Suprapubic skin (tissue), 4 donors: ENCODE results near the gene MEIS1. TPM values are rescaled to one million over a fixed set of nuclear protein-coding genes. Genes with fewer than 3 reads are reported as not detected.

Experiments used
- DNase-seq, 2 donors: peaks; one replicate each; pipeline ENCODE4 v3.0.0-alpha.2; 2019; ENCODE audit warnings: low spot score in 2 of 2
- H3K27ac ChIP-seq: fragments of 200-600 bp; sonication (generic); one replicate; pipeline ENCODE4 v1.5.1; 2019
- H3K27me3 ChIP-seq: fragments of 200-600 bp; sonication (generic); one replicate; pipeline ENCODE4 v1.5.1; 2019
- H3K36me3 ChIP-seq: fragments of 200-600 bp; sonication (generic); one replicate; pipeline ENCODE4 v1.5.1; 2019
- H3K4me1 ChIP-seq: fragments of 200-600 bp; sonication (generic); one replicate; pipeline ENCODE4 v1.5.1; 2019
- H3K4me3 ChIP-seq: fragments of 200-600 bp; sonication (generic); one replicate; pipeline ENCODE4 v1.5.1; 2019; ENCODE audit warnings: mild to moderate bottlenecking
- H3K9me3 ChIP-seq: fragments of 200-600 bp; sonication (generic); one replicate; pipeline ENCODE4 v1.5.1; 2019
- CTCF ChIP-seq, 2 donors: fragments of 200-600 bp in 1 of 2; fragments of 450-650 bp in 1 of 2; sonication (generic) in 1 of 2; IDR thresholded peaks; one replicate each; pipeline ENCODE4 v1.5.1; 2016 to 2019; ENCODE audit warnings: antibody characterized with exemption in 2 of 2, mild to moderate bottlenecking in 1 of 2, moderate library complexity in 1 of 2
- EP300 ChIP-seq: sonication (generic); formaldehyde crosslinking; IDR thresholded peaks from one replicate; pipeline ENCODE4 v1.6.1; 2017; ENCODE audit warnings: antibody characterized with exemption
- POLR2A ChIP-seq, 2 donors: fragments of 450-650 bp; IDR thresholded peaks; one replicate each; pipeline ENCODE4 v1.6.1; 2017; ENCODE audit warnings: antibody characterized with exemption in 2 of 2, mild to moderate bottlenecking in 2 of 2, moderate library complexity in 2 of 2
- POLR2AphosphoS5 ChIP-seq, 3 donors: sonication (generic); formaldehyde crosslinking; IDR thresholded peaks; one replicate each; pipeline ENCODE4 v1.6.1; 2017; ENCODE audit warnings: antibody characterized with exemption in 3 of 3
- WGBS: methylation state at CpG from one replicate; pipeline ENCODE4 v1.1.5; 2018; 5-methylcytosine and 5-hydroxymethylcytosine counted together
- total RNA-seq, 4 donors: library from RNA; depleted of rRNA; stranded (reverse); fragments of >200 nt; gene quantifications; one replicate each; pipeline ENCODE4 v1.1.0, GENCODE V29; 2016

Gene MEIS1
- total RNA-seq, 4 donors from 2014 or later, result 12.7 to 28.0 (median 20.3) TPM

GRCh38 chr2:66460031-66460430 lies 25.1 kb downstream of the MEIS1 start:
- Histone ChIP-seq H3K27ac (no peak overlapping the region), H3K36me3 (peaks cover 11% of the 10 kb centered on the region), H3K27me3 (no peaks in the 10 kb centered on the region), H3K4me3 (no peak overlapping the region), H3K4me1 (no peaks in the 10 kb centered on the region), H3K9me3 (no peaks in the 10 kb centered on the region)
- TF ChIP-seq POLR2AphosphoS5 (IDR thresholded peaks at IDR 0.05), result no peak
- no peak for TF ChIP-seq EP300
- no peak for TF ChIP-seq CTCF (IDR thresholded peaks at IDR 0.05)
- no peak for TF ChIP-seq POLR2A (IDR thresholded peaks at IDR 0.05)
- WGBS, result 88% methylated on average over 1 of the region's 1 CpG
- no peak for DNase-seq

GRCh38 chr2:66461001-66461663 lies 26.2 kb downstream of the MEIS1 start:
- DNase-seq, result no peak
- H3K27ac ChIP-seq, result no peak overlapping the region
- no peaks in the 10 kb centered on the region for H3K27me3 ChIP-seq
- H3K36me3 ChIP-seq, result peaks cover 11% of the 10 kb centered on the region
- TF ChIP-seq EP300 (no peak), POLR2A (IDR thresholded peaks at IDR 0.05) (no peak), CTCF (IDR thresholded peaks at IDR 0.05) (no peak), POLR2AphosphoS5 (IDR thresholded peaks at IDR 0.05) (no peak)
- H3K4me3 ChIP-seq, result no peak overlapping the region
- no peaks in the 10 kb centered on the region for H3K4me1 ChIP-seq
- H3K9me3 ChIP-seq, result no peaks in the 10 kb centered on the region
- 89% methylated on average over 3 of the region's 3 CpGs for WGBS

- Histone ChIP-seq H3K4me3 (no peak overlapping the region), H3K9me3 (no peaks in the 10 kb centered on the region), H3K4me1 (no peaks in the 10 kb centered on the region), H3K27ac (no peak overlapping the region), H3K36me3 (peaks cover 11% of the 10 kb centered on the region), H3K27me3 (no peaks in the 10 kb centered on the region)
- no peak for DNase-seq
- TF ChIP-seq POLR2A (IDR thresholded peaks at IDR 0.05) (no peak), POLR2AphosphoS5 (IDR thresholded peaks at IDR 0.05) (no peak), CTCF (IDR thresholded peaks at IDR 0.05) (no peak), EP300 (no peak)
- WGBS, result 76% methylated on average over 6 of the region's 6 CpGs
Observed at GRCh38 chr2:66461664-66462500, 27.0 kb downstream of the MEIS1 start.

GRCh38 chr2:66462501-66462825 lies 27.5 kb downstream of the MEIS1 start:
- no peaks in the 10 kb centered on the region for H3K4me1 ChIP-seq
- no peak overlapping the region for H3K4me3 ChIP-seq
- no peak for DNase-seq
- peaks cover 11% of the 10 kb centered on the region for H3K36me3 ChIP-seq
- WGBS, result 72% methylated on average over 5 of the region's 5 CpGs
- no peak for TF ChIP-seq POLR2A (IDR thresholded peaks at IDR 0.05)
- no peak for TF ChIP-seq CTCF (IDR thresholded peaks at IDR 0.05)
- TF ChIP-seq EP300, result no peak
- no peak for TF ChIP-seq POLR2AphosphoS5 (IDR thresholded peaks at IDR 0.05)
- no peaks in the 10 kb centered on the region for H3K27me3 ChIP-seq
- H3K27ac ChIP-seq, result no peak overlapping the region
- H3K9me3 ChIP-seq, result no peaks in the 10 kb centered on the region

GRCh38 chr2:66463206-66463755 lies 28.4 kb downstream of the MEIS1 start:
- 77% methylated on average over 3 of the region's 3 CpGs for WGBS
- no peaks in the 10 kb centered on the region for H3K4me1 ChIP-seq

More at GRCh38 chr2:66463206-66463755, 28.4 kb downstream of the MEIS1 start:
- H3K36me3 ChIP-seq, result peaks cover 11% of the 10 kb centered on the region
- DNase-seq, result no peak
- TF ChIP-seq POLR2A (IDR thresholded peaks at IDR 0.05) (no peak), POLR2AphosphoS5 (IDR thresholded peaks at IDR 0.05) (no peak), EP300 (no peak), CTCF (IDR thresholded peaks at IDR 0.05) (no peak)
- H3K27ac ChIP-seq, result no peak overlapping the region
- no peaks in the 10 kb centered on the region for H3K27me3 ChIP-seq
- no peak overlapping the region for H3K4me3 ChIP-seq
- H3K9me3 ChIP-seq, result no peaks in the 10 kb centered on the region
